ENCODE measurements around the gene VMAC. TPM values are rescaled to one million over a fixed set of nuclear protein-coding genes. Genes with fewer than 3 reads are reported as not detected.

Gene VMAC
- total and polyA plus RNA-seq, 5 experiments from 2014 or later, result 6.2 to 34.5 (median 8.4) TPM

GRCh38 chr19:5914946-5915781 lies 10.5 kb downstream of the VMAC start:
- H3K27me3 Mint-ChIP-seq, result no peaks in the 10 kb centered on the region
- POLR2A ChIA-PET, result interaction anchor here (0.6 to 1.4 kb wide), 3 partner anchors 10 to 412 kb away, joined by 4 read pairs; partner anchors contain the start of genes NDUFA11 and VMAC
- no peak for DNase-seq
- no peak overlapping the region for H3K4me3 Mint-ChIP-seq
- no peak overlapping the region for H3K27ac Mint-ChIP-seq
- no peaks in the 10 kb centered on the region for H3K4me1 Mint-ChIP-seq
- H3K36me3 Mint-ChIP-seq, result peaks cover 0 to 41% (median 2%) of the 10 kb centered on the region in 3 donors
- H3K9me3 Mint-ChIP-seq, result no peaks in the 10 kb centered on the region
- ATAC-seq, result no peak

- H3K36me3 Mint-ChIP-seq, result peaks cover 0 to 42% (median 2%) of the 10 kb centered on the region in 3 donors
- H3K27ac Mint-ChIP-seq, result peak overlapping the region in 1 of 10 donors; percentile 87
- no peaks in the 10 kb centered on the region for H3K27me3 Mint-ChIP-seq
- H3K4me1 Mint-ChIP-seq, result no peaks in the 10 kb centered on the region
- no peaks in the 10 kb centered on the region for H3K9me3 Mint-ChIP-seq
- no peak for ATAC-seq
- POLR2A ChIA-PET, result interaction anchor here (1.4 kb wide), 2 partner anchors 11 to 12 kb away, joined by 4 read pairs; partner anchors contain the start of genes NDUFA11 and VMAC
- DNase-seq, result no peak
- H3K4me3 Mint-ChIP-seq, result no peak overlapping the region
These were observed 11.1 kb downstream of the VMAC start for GRCh38 chr19:5915782-5916165.

- H3K36me3 Mint-ChIP-seq, result peaks cover 0 to 46% (median 2%) of the 10 kb centered on the region in 3 donors
- no peak for ATAC-seq
- H3K4me1 Mint-ChIP-seq, result no peaks in the 10 kb centered on the region
- H3K27me3 Mint-ChIP-seq, result no peaks in the 10 kb centered on the region
- DNase-seq, result no peak
- no peak overlapping the region for H3K4me3 Mint-ChIP-seq
- peak overlapping the region in 2 of 10 donors; percentile 7 to 87 for H3K27ac Mint-ChIP-seq
- POLR2A ChIA-PET, result interaction anchor here (1.4 kb wide), 1 partner anchor 13 kb away, joined by 4 read pairs; the partner anchor contains the start of gene NDUFA11
- no peaks in the 10 kb centered on the region for H3K9me3 Mint-ChIP-seq
These were observed 11.6 kb downstream of the VMAC start for GRCh38 chr19:5916181-5916708.

GRCh38 chr19:5917431-5918107 lies 12.9 kb downstream of the VMAC start:
- ATAC-seq, result no peak

DNA sequence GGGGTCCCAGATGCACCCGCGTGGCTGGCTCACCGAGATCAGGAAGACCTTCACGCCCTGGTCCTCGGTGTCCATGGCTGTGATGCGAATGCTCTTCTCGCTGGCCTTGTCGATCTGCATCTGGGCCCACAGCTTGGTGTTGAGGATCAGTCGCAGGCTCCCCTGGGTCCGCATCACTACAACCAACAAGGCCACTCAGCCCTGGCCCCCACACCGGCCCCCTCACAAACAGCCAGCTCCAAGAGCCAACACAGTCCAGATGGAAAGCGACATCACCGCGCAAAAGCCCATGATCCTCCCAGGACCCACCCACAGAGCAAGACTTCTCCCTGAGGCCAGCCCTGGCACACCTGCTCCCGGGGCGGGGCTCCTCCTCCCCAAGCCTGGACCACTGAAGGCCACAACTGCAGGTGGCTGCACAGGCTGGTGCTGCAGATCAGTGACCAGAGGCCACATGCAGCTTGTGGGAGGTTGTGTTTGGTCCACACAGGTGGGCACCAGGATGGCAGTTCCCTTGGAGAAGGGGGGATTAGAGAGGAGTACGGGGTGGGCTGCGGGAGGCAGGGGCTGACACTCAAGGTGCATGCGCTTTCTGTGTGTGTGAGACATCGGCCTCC lies 13.9 kb downstream of the VMAC start:
- H3K36me3 Mint-ChIP-seq, result peaks cover 0 to 63% (median 11%) of the 10 kb centered on the region in 3 donors
- POLR2A ChIA-PET, result no interaction called here
- H3K27ac Mint-ChIP-seq, result peak overlapping the region in 2 of 10 donors; percentile 21 to 24
- H3K4me3 Mint-ChIP-seq, result peak overlapping the region in 1 of 10 donors; percentile 45
- H3K27me3 Mint-ChIP-seq, result no peaks in the 10 kb centered on the region
- DNase-seq, result no peak
- H3K9me3 Mint-ChIP-seq, result no peaks in the 10 kb centered on the region
- no peak for ATAC-seq
- peaks cover 0 to 2% (median 0%) of the 10 kb centered on the region in 4 donors for H3K4me1 Mint-ChIP-seq

More at GRCh38 chr19:5917431-5918107, 12.9 kb downstream of the VMAC start:
- Mint-ChIP-seq H3K9me3 (no peaks in the 10 kb centered on the region), H3K4me1 (no peaks in the 10 kb centered on the region), H3K27me3 (no peaks in the 10 kb centered on the region), H3K27ac (no peak overlapping the region), H3K36me3 (peaks cover 0 to 59% (median 8%) of the 10 kb centered on the region in 3 donors), H3K4me3 (no peak overlapping the region)
- no peak for DNase-seq
- POLR2A ChIA-PET, result no interaction called here

DNA sequence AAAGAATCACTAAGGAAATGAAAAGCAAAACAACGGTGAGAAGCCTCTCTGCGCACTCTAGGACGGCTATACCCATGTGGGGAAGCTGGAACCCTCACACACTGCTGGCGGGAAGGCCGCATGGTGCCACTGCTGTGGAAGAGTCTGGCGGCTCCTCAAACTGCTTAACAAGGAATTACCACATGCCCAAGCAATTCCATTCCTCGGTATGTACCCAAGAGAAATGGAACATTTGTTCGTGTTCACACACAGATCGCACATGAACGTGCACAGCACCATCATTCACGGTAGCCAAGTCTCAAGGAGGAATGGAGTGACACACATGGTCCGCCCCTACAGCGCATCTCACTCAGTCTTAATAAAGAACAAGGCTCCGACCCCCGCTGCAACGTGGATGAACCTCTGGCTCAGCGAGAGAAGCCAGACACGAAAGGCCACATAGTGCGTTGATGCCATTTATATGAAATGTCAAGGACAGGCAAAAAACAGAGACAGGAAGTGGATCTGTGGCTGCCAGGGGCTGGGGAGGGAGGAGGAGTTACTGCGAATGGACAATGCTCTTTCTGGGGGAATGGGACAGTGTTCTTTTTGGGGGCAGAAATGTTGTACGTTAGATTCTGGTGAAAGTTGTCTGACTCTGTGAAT lies 17.0 kb downstream of the VMAC start:
- Mint-ChIP-seq H3K4me1 (peaks cover 0 to 4% (median 1%) of the 10 kb centered on the region in 4 donors), H3K9me3 (no peaks in the 10 kb centered on the region), H3K27me3 (no peaks in the 10 kb centered on the region), H3K27ac (peak overlapping the region in 1 of 10 donors; percentile 8), H3K36me3 (peaks cover 0 to 77% (median 16%) of the 10 kb centered on the region in 3 donors), H3K4me3 (no peak overlapping the region)
- POLR2A ChIA-PET, result interaction anchor here (0.5 kb wide), 1 partner anchor 21 kb away, joined by 5 read pairs; no protein-coding TSS in a partner anchor
- DNase-seq (no peak), ATAC-seq (no peak)

DNA sequence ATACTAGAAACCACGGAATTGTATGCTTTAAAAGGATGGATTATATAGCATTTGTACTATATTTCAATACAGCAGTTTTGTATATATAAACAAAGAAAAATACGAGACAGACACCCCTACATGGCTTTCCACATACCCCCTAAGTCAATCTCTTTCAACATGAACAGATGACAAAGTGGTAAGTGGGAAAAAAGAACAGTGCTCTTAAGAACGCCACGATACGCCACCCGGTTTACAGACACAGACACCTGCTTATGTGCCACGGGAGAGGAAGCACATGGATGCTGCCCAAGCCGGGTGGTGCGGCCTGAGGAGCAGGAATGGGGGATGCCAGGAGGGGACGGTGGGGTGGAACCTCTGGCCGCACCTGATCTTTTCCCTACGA lies 17.5 kb downstream of the VMAC start:
- ATAC-seq (no peak), DNase-seq (no peak)
- POLR2A ChIA-PET, result interaction anchor here (0.5 to 0.7 kb wide), 2 partner anchors 22 to 40 kb away, joined by 3 to 5 read pairs; no protein-coding TSS in a partner anchor
- Mint-ChIP-seq H3K36me3 (peaks cover 0 to 77% (median 16%) of the 10 kb centered on the region in 3 donors), H3K27me3 (no peaks in the 10 kb centered on the region), H3K9me3 (no peaks in the 10 kb centered on the region), H3K27ac (no peak overlapping the region), H3K4me1 (peaks cover 0 to 4% (median 1%) of the 10 kb centered on the region in 4 donors), H3K4me3 (no peak overlapping the region)

- H3K27me3 Mint-ChIP-seq, result no peaks in the 10 kb centered on the region
- POLR2A ChIA-PET, result interaction anchor here (0.6 kb wide), 1 partner anchor 197 kb away, joined by 3 read pairs; no protein-coding TSS in a partner anchor
- H3K36me3 Mint-ChIP-seq, result peaks cover 0 to 89% (median 18%) of the 10 kb centered on the region in 3 donors
- no peaks in the 10 kb centered on the region for H3K9me3 Mint-ChIP-seq
- peaks cover 0 to 5% (median 2%) of the 10 kb centered on the region in 4 donors for H3K4me1 Mint-ChIP-seq
- H3K27ac Mint-ChIP-seq, result peak overlapping the region in 1 of 10 donors; percentile 40
- DNase-seq, result no peak
- ATAC-seq, result no peak
- H3K4me3 Mint-ChIP-seq, result no peak overlapping the region
These were observed 18.7 kb downstream of the VMAC start for GRCh38 chr19:5923356-5923755.

GRCh38 chr19:5925830-5926427 lies 21.3 kb downstream of the VMAC start:
- Mint-ChIP-seq H3K9me3 (no peaks in the 10 kb centered on the region), H3K4me3 (no peak overlapping the region), H3K27ac (peak overlapping the region in 1 of 10 donors; percentile 4), H3K36me3 (peaks cover 0 to 88% (median 17%) of the 10 kb centered on the region in 3 donors), H3K4me1 (peaks cover 0 to 7% (median 2%) of the 10 kb centered on the region in 4 donors), H3K27me3 (no peaks in the 10 kb centered on the region)
- DNase-seq (no peak), ATAC-seq (no peak)
- POLR2A ChIA-PET, result interaction anchor here (1.3 kb wide), 1 partner anchor 22 kb away, joined by 4 read pairs; the partner anchor contains the start of gene NDUFA11

GRCh38 chr19:5926641-5927440 lies 22.2 kb downstream of the VMAC start:
- no peaks in the 10 kb centered on the region for H3K27me3 Mint-ChIP-seq
- no peak overlapping the region for H3K4me3 Mint-ChIP-seq
- no peak overlapping the region for H3K27ac Mint-ChIP-seq
- peaks cover 0 to 7% (median 2%) of the 10 kb centered on the region in 4 donors for H3K4me1 Mint-ChIP-seq
- H3K9me3 Mint-ChIP-seq, result no peaks in the 10 kb centered on the region
- no peak for DNase-seq
- ATAC-seq, result no peak
- H3K36me3 Mint-ChIP-seq, result peaks cover 0 to 87% (median 15%) of the 10 kb centered on the region in 3 donors
- POLR2A ChIA-PET, result no interaction called here

DNA sequence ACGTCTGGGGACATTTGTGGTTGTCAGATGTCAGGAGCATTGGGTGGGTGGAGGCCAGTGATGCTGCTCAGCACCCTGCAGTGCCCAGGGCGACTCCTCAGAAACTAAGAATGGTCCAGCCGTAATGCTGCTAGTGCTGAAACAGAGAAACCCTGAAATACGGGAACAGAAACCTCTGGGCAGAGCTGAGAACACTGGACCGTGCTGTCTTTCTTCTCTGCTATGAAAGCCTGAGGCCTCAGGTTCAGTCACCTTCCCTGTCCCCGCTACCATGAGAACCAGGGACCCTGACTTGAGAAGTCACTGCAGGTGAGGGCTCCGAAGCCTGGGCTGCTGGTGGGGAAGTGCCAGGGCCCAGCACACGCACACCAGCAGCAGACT lies 22.8 kb downstream of the VMAC start:
- H3K27me3 Mint-ChIP-seq, result no peaks in the 10 kb centered on the region
- no peak for DNase-seq
- POLR2A ChIA-PET, result interaction anchor here (1.2 to 1.5 kb wide), 2 partner anchors 10 to 20 kb away, joined by 3 to 4 read pairs; no protein-coding TSS in a partner anchor
- H3K9me3 Mint-ChIP-seq, result no peaks in the 10 kb centered on the region
- H3K36me3 Mint-ChIP-seq, result peaks cover 0 to 87% (median 11%) of the 10 kb centered on the region in 3 donors
- ATAC-seq, result no peak
- peak overlapping the region in 1 of 10 donors; percentile 54 for H3K27ac Mint-ChIP-seq
- H3K4me3 Mint-ChIP-seq, result no peak overlapping the region
- peaks cover 0 to 7% (median 2%) of the 10 kb centered on the region in 4 donors for H3K4me1 Mint-ChIP-seq

All from naive thymus-derived CD8-positive, alpha-beta T cell (primary cell).